ENCODE measurements around the gene ERFL.

- TF ChIP-seq POLR2A (IDR thresholded peaks at IDR 0.05), result no peak
- TF ChIP-seq, protein P1, sequence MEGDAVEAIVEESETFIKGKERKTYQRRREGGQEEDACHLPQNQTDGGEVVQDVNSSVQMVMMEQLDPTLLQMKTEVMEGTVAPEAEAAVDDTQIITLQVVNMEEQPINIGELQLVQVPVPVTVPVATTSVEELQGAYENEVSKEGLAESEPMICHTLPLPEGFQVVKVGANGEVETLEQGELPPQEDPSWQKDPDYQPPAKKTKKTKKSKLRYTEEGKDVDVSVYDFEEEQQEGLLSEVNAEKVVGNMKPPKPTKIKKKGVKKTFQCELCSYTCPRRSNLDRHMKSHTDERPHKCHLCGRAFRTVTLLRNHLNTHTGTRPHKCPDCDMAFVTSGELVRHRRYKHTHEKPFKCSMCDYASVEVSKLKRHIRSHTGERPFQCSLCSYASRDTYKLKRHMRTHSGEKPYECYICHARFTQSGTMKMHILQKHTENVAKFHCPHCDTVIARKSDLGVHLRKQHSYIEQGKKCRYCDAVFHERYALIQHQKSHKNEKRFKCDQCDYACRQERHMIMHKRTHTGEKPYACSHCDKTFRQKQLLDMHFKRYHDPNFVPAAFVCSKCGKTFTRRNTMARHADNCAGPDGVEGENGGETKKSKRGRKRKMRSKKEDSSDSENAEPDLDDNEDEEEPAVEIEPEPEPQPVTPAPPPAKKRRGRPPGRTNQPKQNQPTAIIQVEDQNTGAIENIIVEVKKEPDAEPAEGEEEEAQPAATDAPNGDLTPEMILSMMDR (IDR thresholded peaks at IDR 0.05 in 8 of 11, conservative IDR thresholded peaks at IDR 0.05 in 3 of 11), result no peak
- no peak for TF ChIP-seq POLR2AphosphoS5 (IDR thresholded peaks at IDR 0.05)
These were observed 66.4 kb downstream of the ERFL start for GRCh38 chr19:41861846-41862245.
